NCI-H2081 (cell line): ENCODE data around the gene KIAA0586.
"Not testable (repeated sequence)": the region's sequence is repeated elsewhere in the genome, so short reads cannot be mapped to it uniquely, and the experiment has no call there.

ENCODE experiments used
- DNase-seq, 2 experiments: peaks; one replicate each; lab custom pipeline; 2025; lab: John Stamatoyannopoulos, UW

Gene KIAA0586

GRCh38 chr14:58549105-58549757 is 121.7 kb downstream of the KIAA0586 start:
- no peak for DNase-seq

GRCh38 chr14:58553959-58554358 is 126.4 kb downstream of the KIAA0586 start:
- DNase-seq = no peak

GRCh38 chr14:58555647-58556046 is 128.1 kb downstream of the KIAA0586 start:
- DNase-seq = no peak

GRCh38 chr14:58557242-58557641 is 129.7 kb downstream of the KIAA0586 start:
- DNase-seq = no peak

- no peak for DNase-seq
Observed at GRCh38 chr14:58560208-58560607, 132.7 kb downstream of the KIAA0586 start.

- DNase-seq = no peak
Observed at GRCh38 chr14:58562141-58562540, 134.6 kb downstream of the KIAA0586 start.

GRCh38 chr14:58563978-58564377 is 136.5 kb downstream of the KIAA0586 start:
- no peak for DNase-seq

- DNase-seq = no peak
Observed at GRCh38 chr14:58565832-58566231, 138.3 kb downstream of the KIAA0586 start.

GRCh38 chr14:58566979-58567378 is 139.5 kb downstream of the KIAA0586 start:
- no peak for DNase-seq

GRCh38 chr14:58568322-58568721 is 140.8 kb downstream of the KIAA0586 start:
- no peak for DNase-seq

GRCh38 chr14:58571256-58571655 is 143.7 kb downstream of the KIAA0586 start:
- DNase-seq = no peak

GRCh38 chr14:58571769-58572472 is 144.4 kb downstream of the KIAA0586 start:
- DNase-seq = no peak

- no peak for DNase-seq
Observed at GRCh38 chr14:58572473-58572853, 144.9 kb downstream of the KIAA0586 start.

- no peak for DNase-seq
Observed at GRCh38 chr14:58572863-58573262, 145.3 kb downstream of the KIAA0586 start.

GRCh38 chr14:58574623-58575022 is 147.1 kb downstream of the KIAA0586 start:
- DNase-seq = no peak

- DNase-seq = no peak
Observed at GRCh38 chr14:58575956-58576355, 148.4 kb downstream of the KIAA0586 start.

- DNase-seq = not testable (repeated sequence)
Observed at GRCh38 chr14:58580035-58580434, 152.5 kb downstream of the KIAA0586 start.

- not testable (repeated sequence) for DNase-seq
Observed at GRCh38 chr14:58581389-58581788, 153.9 kb downstream of the KIAA0586 start.

GRCh38 chr14:58584383-58584782 is 156.9 kb downstream of the KIAA0586 start:
- DNase-seq = no peak

- no peak for DNase-seq
Observed at GRCh38 chr14:58587271-58587670, 159.8 kb downstream of the KIAA0586 start.

GRCh38 chr14:58588321-58588720 is 160.8 kb downstream of the KIAA0586 start:
- not testable (repeated sequence) for DNase-seq

GRCh38 chr14:58593977-58594376 is 166.5 kb downstream of the KIAA0586 start:
- no peak for DNase-seq

- DNase-seq = no peak
Observed at GRCh38 chr14:58597041-58597440, 169.5 kb downstream of the KIAA0586 start.
